ENCODE measurements around the gene SHROOM4.

Gene SHROOM4

GRCh38 chrX:50813843-50814661 is at the start of gene SHROOM4:
SHROOM4 (minus strand) TSS chrX:50814194; CDS start chrX:50814018, 176 bp downstream.
- no peak for DNase-seq

GRCh38 chrX:50863471-50863870 is 49.5 kb upstream of the SHROOM4 start:
- no peak for DNase-seq

DNA sequence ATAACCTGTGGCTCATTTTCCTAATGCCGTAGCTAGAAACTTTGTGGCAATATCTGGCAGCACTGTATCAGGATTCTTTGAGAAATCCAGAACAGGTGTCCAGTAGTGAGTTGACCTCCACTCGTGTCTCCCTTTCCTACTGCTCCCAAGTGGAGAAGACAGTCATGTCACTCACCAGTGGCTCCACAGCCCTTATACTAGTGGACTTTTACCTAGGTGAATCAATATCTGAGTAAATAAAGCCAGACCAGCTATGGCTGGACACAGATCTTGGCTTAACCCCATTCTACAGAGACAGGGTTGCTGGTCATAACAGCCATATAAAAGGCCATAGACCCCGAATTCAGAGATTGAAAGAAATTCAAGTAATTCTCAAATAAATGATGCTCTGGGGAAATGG is 46.5 kb upstream of the SHROOM4 start:
- no peak for DNase-seq

DNA sequence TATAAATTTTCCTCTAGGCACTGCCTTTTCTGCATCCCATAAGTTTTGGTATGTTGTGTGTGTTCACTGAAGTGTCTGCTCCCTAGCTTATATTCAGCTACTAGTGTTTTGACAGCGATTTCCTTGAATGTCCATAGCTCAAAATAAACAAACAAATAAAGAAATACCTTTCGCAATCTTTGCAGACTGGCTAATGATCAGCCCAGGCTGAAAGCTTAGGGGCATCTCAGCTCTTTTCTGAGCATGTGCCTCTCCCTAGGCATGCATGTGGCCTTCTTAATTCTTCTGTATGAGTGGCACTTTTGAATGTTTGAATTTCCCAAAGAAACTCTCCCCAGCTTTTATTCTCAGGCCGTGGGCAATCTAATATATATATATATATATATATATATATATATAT is 44.6 kb upstream of the SHROOM4 start:
- DNase-seq, result no peak

DNA sequence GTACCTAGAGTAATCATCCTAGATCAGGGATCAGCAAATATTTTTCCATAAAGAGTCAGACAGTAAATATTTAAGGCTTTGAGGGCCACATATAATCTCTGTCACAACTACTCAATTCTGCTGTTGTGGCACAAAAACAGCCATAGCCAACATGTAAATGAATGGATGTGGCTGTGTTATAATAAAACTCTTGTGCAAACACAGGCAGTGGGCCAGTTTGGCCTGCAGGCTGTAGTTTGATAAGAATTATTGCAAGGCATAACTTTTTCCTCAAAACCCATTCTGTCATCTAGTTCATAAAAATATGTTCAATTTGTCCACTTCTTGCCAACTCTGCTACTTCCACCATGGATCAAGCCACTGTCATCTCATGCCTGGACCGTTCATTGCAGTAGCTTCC is 39.4 kb upstream of the SHROOM4 start:
- no peak for DNase-seq

DNA sequence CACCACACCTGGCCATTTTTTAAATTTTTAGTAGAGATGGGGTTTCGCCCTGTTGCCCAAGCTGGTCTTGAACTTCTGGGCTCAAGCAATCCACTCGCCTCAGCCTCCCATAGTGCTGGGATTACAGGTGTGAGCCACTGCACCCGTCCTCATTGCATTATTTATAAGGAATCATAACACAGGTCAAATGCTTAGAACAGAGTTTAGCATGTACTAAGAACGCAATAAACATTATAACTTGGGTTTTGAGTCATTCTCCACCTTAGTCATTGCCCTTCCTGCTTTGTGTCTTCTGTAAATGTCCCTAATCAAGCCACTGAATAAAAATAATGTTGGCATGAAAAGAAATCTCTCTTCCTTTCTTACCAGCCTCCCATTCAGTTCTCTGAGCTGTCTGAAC is 38.5 kb upstream of the SHROOM4 start:
- DNase-seq, result no peak

DNA sequence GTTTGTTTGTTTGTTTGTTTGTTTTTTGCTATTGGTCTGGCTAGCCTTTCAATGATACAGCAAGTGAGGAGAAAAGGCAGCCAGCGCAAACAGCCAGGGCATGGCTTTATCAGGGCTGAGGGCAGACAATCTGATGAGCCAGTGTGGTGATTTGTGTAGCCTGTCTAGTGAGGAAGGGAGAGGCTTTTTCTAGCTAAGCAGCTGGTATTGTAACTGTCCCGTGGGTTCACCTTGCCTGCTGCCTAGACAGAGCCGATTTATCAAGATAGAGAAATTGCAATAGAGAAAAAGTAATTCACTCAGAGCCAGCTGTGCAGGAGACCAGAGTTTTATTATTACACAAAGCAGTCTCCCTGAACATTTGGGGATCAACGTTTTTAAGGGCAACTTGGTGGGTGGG is 28.2 kb upstream of the SHROOM4 start:
- no peak for DNase-seq

- DNase-seq, result no peak
Measured at GRCh38 chrX:50839730-50840129, 25.7 kb upstream of the SHROOM4 start.

GRCh38 chrX:50838820-50839600 is 25.0 kb upstream of the SHROOM4 start:
- no peak for DNase-seq

GRCh38 chrX:50827996-50828395 is 14.0 kb upstream of the SHROOM4 start:
- no peak for DNase-seq

DNA sequence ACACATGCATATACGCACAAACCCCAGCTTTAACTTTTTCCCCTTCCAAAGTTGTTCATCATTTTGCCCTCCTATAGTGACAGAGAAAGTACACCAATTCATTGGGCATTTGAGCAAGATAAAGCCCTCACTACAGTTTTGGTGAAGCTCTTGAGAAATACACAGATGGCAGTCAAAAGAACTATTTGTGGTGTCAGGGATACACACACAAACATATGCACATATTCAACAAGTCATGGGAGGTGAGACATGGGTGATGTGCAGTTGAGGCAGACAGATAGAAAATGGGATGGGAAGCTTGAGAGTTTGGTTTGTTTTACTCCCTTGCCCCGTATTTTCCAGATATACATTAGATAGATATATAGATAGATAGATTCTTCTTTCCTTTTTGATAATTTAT is 11.8 kb upstream of the SHROOM4 start:
- DNase-seq, result no peak

GRCh38 chrX:50818986-50819385 is 5.0 kb upstream of the SHROOM4 start:
- DNase-seq, result no peak

GRCh38 chrX:50815120-50815519 is 1.1 kb upstream of the SHROOM4 start:
- no peak for DNase-seq

DNA sequence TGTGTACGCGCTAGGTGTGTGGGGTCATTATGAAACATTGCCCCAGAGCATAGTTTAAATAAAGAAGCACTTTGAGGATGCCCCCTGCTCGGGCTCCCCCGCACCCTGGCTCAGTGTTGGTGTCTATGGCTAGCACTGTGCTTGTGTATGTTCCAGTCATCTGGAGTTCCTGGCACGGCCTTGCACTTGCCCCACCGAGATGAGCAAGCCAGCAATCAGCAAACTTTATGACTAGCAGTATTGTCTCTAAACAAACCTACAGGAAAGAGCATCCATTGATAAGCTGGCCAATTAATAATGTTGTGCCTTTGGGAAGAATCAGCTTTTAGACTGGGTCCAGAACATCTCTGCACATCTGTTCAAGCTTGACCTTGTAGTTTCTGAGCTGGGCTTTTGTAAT is 707 bp upstream of the SHROOM4 start:
- DNase-seq, result no peak

DNA sequence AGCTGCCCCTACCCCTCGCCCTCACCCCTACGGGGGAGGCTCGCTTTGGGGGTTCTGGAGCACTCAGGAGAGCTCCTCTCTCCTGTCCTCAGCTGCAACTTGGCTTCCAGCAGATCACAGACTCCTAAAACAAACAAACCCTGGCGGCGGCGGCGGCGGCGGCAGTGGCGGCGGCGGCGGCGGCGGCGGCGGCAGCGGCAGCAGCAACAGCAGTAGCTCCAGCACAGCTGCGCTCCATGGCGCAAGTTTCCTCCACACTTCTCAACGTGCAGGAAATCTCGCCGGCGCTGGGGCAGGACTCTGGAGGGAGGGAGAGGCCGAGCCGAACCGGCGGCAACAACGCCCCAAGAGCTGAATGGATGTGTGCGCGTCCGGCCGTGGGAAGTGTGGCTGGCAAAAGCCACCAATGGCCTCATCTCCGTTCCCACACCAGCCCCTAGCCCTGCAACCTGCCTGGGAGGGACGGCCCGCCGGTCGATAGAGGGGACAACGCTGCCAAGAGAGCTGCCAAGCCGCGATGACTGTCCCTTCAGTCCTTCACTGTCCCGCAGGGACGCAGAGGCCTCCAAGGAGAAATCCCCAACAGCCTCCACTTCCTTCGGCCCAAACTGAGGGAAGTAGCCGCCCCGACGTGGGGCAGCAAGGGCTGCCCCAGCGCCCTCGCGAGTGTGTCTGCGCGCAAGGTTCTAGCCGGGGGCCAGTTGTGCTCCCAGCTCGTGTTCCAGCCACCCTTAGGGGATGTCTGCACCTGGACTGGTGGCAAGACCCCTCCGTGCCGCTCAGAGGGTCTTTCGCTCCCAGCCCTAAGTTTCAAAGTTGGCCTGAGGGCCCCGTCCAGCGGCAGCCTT is 775 bp downstream of the SHROOM4 start:
- no peak for DNase-seq

- DNase-seq, result no peak
Measured at GRCh38 chrX:50805276-50805675, 8.7 kb downstream of the SHROOM4 start.

- DNase-seq, result no peak
Measured at GRCh38 chrX:50801135-50801534, 12.9 kb downstream of the SHROOM4 start.

DNA sequence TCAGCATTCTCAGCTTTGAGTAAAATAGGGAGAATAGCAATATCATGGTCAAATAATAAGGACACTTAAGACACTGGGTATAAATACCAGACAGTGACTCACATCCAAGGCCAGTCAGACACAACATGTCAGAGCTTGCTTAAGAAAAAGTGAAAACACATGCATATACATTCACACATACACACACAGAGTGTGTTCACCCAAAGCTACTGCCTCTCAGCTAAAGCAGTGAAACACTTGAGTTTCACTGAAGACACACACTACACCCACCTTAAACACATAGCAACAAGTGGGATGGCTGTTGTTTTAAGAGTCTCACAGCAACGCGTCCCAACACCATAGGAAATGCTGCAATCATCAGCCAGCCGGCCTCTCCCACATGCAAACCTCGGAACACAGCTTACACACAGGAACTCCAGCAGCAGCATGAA is 14.4 kb downstream of the SHROOM4 start:
- no peak for DNase-seq

DNA sequence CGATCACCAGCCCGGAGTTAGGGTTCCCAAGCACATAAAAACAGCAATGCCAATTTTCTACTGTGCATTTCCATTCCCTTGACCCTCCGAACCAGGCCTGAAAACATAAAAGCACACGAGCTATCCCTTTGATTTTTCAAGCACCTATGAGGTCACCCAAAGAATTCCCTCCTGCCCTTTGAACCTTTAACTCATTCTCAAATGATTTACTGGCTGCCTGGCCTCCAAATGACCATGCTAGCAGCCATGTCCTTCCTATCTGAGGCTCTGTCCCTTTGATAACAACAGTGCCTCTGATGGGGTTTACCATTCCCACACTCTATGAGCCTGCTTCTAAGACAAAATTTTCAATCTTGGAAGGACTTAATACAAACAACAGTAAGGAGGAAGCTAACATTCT is 15.2 kb downstream of the SHROOM4 start:
- no peak for DNase-seq

DNA sequence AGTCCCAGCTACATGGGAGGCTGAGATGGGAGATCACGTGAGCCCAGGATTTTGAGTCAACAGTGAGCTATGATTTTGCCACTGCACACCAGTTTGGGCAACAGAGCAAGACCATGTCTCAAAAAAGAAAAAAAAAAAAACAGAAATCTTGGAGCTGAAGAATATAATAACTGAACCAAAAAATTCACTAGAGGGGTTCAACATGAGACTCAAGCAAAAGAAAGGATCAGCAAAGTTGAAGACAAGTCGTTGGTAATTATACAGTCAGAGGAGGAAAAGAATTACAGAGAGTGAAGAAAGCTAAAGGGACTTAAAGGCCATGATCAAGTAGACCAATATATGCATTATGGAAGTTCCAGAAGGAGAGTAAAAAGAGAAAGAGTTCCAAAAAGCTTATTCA is 26.9 kb downstream of the SHROOM4 start:
- DNase-seq, result no peak

- no peak for DNase-seq
Measured at GRCh38 chrX:50780144-50780543, 33.9 kb downstream of the SHROOM4 start.

DNA sequence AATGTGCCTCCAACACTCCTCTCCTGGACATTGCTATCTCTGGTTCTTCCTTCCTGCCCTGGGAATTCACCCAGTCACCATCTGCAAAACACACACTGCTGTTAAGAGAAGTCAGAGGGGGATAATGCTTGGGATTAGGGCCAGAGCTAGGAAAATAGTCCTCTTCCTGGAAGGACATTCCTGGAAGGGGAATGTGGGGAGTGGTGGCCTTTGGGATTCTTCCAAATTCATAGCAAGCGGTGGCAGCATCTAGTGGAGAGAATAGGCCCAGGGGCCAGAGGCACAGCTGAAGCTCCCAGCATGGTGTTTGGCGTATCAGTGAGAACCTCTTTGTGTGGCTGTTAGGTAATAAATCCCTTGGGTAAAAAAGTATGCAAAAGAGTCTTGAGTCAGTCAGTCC is 34.3 kb downstream of the SHROOM4 start:
- DNase-seq, result no peak

GRCh38 chrX:50778272-50778671 is 35.7 kb downstream of the SHROOM4 start:
- no peak for DNase-seq
